Liver (tissue), 9 donors: Measurements from ENCODE around the gene CCDC51. TPM values are rescaled to one million over a fixed set of nuclear protein-coding genes. Genes with fewer than 3 reads are reported as not detected.

Experiments used
- DNase-seq: peaks from one replicate; pipeline ENCODE4 v3.0.0-alpha.2; 2017; ENCODE audit warnings: low spot score
- H3K27ac ChIP-seq, 2 donors: one replicate each; pipeline ENCODE4 v1.7.0; 2013; ENCODE audit warnings: inconsistent platforms in 2 of 2, low read length in 2 of 2, control low read depth in 1 of 2, low read depth in 1 of 2, mild to moderate bottlenecking in 1 of 2
- H3K27me3 ChIP-seq, 4 donors: one replicate each; pipeline versions ENCODE4 v1.6.1 to v1.7.0; 2013; ENCODE audit warnings: low read length in 3 of 4, inconsistent platforms in 1 of 4, mild to moderate bottlenecking in 1 of 4, moderate library complexity in 1 of 4; ENCODE audit not compliant: control insufficient read depth in 4 of 4, insufficient read depth in 4 of 4
- H3K36me3 ChIP-seq, 4 donors: one replicate each; pipeline versions ENCODE4 v1.6.1 to v1.7.0; 2013; ENCODE audit warnings: low read length in 3 of 4, mild to moderate bottlenecking in 3 of 4, low read depth in 1 of 4, moderate library complexity in 1 of 4; ENCODE audit not compliant: control insufficient read depth in 4 of 4, insufficient read depth in 3 of 4
- H3K4me1 ChIP-seq, 4 donors: one replicate each; pipeline versions ENCODE4 v1.6.1 to v1.7.0; 2013; ENCODE audit warnings: low read length in 3 of 4, mild to moderate bottlenecking in 3 of 4, moderate library complexity in 1 of 4; ENCODE audit not compliant: control insufficient read depth in 4 of 4, insufficient read depth in 4 of 4
- H3K4me3 ChIP-seq, 3 donors: one replicate each; pipeline versions ENCODE4 v1.6.1 to v1.7.0; 2013; ENCODE audit warnings: low read length in 3 of 3, control low read depth in 1 of 3, low read depth in 1 of 3, mild to moderate bottlenecking in 1 of 3
- H3K9ac ChIP-seq, 2 donors: one replicate each; pipeline ENCODE4 v1.7.0; 2013; ENCODE audit warnings: low read length in 2 of 2, mild to moderate bottlenecking in 2 of 2, moderate library complexity in 2 of 2, control low read depth in 1 of 2, low read depth in 1 of 2
- H3K9me3 ChIP-seq, 4 donors: one replicate each; pipeline versions ENCODE4 v1.6.1 to v1.7.0; 2013; ENCODE audit warnings: low read length in 3 of 4; ENCODE audit not compliant: control insufficient read depth in 4 of 4
- ATF3 ChIP-seq: IDR thresholded peaks from 2 replicates; pipeline ENCODE4 v1.6.1; 2016; ENCODE audit warnings: antibody characterized with exemption
- EGR1 ChIP-seq, 2 donors: IDR thresholded peaks; 2 replicates each; pipeline ENCODE4 v1.6.1; 2016 to 2018; ENCODE audit warnings: antibody characterized with exemption in 2 of 2, low read depth in 2 of 2
- FOXA1 ChIP-seq: IDR thresholded peaks from 2 replicates; pipeline ENCODE4 v1.6.1; 2016; ENCODE audit warnings: antibody characterized with exemption
- HNF4A ChIP-seq, 2 donors: conservative IDR thresholded peaks; 2 replicates each; pipeline ENCODE4 v1.6.1; 2016; ENCODE audit warnings: antibody characterized with exemption in 2 of 2, mild to moderate bottlenecking in 2 of 2
- HNF4G ChIP-seq: IDR thresholded peaks from 2 replicates; pipeline ENCODE4 v1.6.1; 2016; ENCODE audit warnings: antibody characterized with exemption
- JUND ChIP-seq, 2 donors: IDR thresholded peaks; 2 replicates each; pipeline ENCODE4 v1.6.1; 2016; ENCODE audit warnings: antibody characterized with exemption in 2 of 2
- MAX ChIP-seq: IDR thresholded peaks from 2 replicates; pipeline ENCODE4 v1.6.1; 2016; ENCODE audit warnings: antibody characterized with exemption
- NR2F2 ChIP-seq: IDR thresholded peaks from 2 replicates; pipeline ENCODE4 v1.6.1; 2016; ENCODE audit warnings: antibody characterized with exemption
- RAD21 ChIP-seq, 2 donors: IDR thresholded peaks; 2 replicates each; pipeline ENCODE4 v1.6.1; 2016; ENCODE audit warnings: antibody characterized with exemption in 2 of 2, mild to moderate bottlenecking in 2 of 2
- RXRA ChIP-seq, 2 donors: IDR thresholded peaks; 2 replicates each; pipeline ENCODE4 v1.6.1; 2017 to 2018; ENCODE audit warnings: antibody characterized with exemption in 2 of 2, mild to moderate bottlenecking in 1 of 2
- TAF1 ChIP-seq: conservative IDR thresholded peaks from 2 replicates; pipeline ENCODE4 v1.6.1; 2016; ENCODE audit warnings: antibody characterized with exemption, mild to moderate bottlenecking
- ZBTB33 ChIP-seq: IDR thresholded peaks from 2 replicates; pipeline ENCODE4 v1.6.1; 2016; ENCODE audit warnings: antibody characterized with exemption
- WGBS: extraction: QIAGEN DNeasy Blood & Tissue Kit; methylation state at CpG from one replicate; pipeline ENCODE4 v1.1.7; 2013; 5-methylcytosine and 5-hydroxymethylcytosine counted together
- polyA plus RNA-seq, 2 donors: library from polyadenylated mRNA; stranded (reverse) in 1 of 2; unstranded in 1 of 2; fragments of 200-250 nt in 1 of 2; fragments of >200 nt in 1 of 2; fragmentation: Nextera tagmentation in 1 of 2; extraction: Ambion mirVana in 1 of 2; gene quantifications; one replicate each; pipeline versions ENCODE4 v1.2.1 to v1.2.3, GENCODE V29; 2013 to 2015
- total RNA-seq, 2 donors: library from RNA; depleted of rRNA; stranded (reverse); fragments of >200 nt; gene quantifications; one replicate each; pipeline ENCODE4 v1.2.3, GENCODE V29; 2014
- donor health status: healthy.
- donor health status: healthy.
- donor health status: healthy.
- donor health status: healthy.
- donor health status: healthy.

The CCDC51 gene
- total and polyA plus RNA-seq, 4 donors: 7.9 to 13.7 (median 11.0) TPM

- H3K36me3 ChIP-seq: peaks cover 35 to 98% (median 53%) of the 10 kb centered on the region in 4 donors
- H3K4me3 ChIP-seq: no peak overlapping the region
- H3K4me1 ChIP-seq: no peaks in the 10 kb centered on the region
- H3K9ac ChIP-seq: no peak overlapping the region
- DNase-seq: no peak
- H3K27me3 ChIP-seq: no peaks in the 10 kb centered on the region
- WGBS: 94% methylated on average over 11 of the region's 11 CpGs
- no peak overlapping the region for H3K27ac ChIP-seq
- no peak for TF ChIP-seq TAF1
- no peak for TF ChIP-seq MAX
- no peak for TF ChIP-seq HNF4G
- no peak for TF ChIP-seq ZBTB33
- no peak for TF ChIP-seq NR2F2
- no peak for TF ChIP-seq EGR1 (IDR thresholded peaks at IDR 0.05; ENCODE audit: low read depth in 2 of 2)
- no peak for TF ChIP-seq HNF4A (conservative IDR thresholded peaks at IDR 0.05)
- TF ChIP-seq FOXA1: no peak
- H3K9me3 ChIP-seq: no peaks in the 10 kb centered on the region
These were observed 28.1 kb downstream of the CCDC51 start for GRCh38 chr3:48411606-48412374.

- TF ChIP-seq HNF4A (conservative IDR thresholded peaks at IDR 0.05) (no peak), RXRA (IDR thresholded peaks at IDR 0.05) (no peak), RAD21 (IDR thresholded peaks at IDR 0.05) (no peak), TAF1 (no peak), NR2F2 (no peak), ATF3 (no peak), HNF4G (no peak), ZBTB33 (no peak), JUND (IDR thresholded peaks at IDR 0.05) (no peak)
- 96% methylated on average over 9 of the region's 9 CpGs for WGBS
- DNase-seq: no peak
- H3K9me3 ChIP-seq: no peaks in the 10 kb centered on the region
- H3K9ac ChIP-seq: no peak overlapping the region
- H3K27ac ChIP-seq: no peak overlapping the region
- no peaks in the 10 kb centered on the region for H3K27me3 ChIP-seq
- peaks cover 36 to 98% (median 56%) of the 10 kb centered on the region in 4 donors for H3K36me3 ChIP-seq
- no peak overlapping the region for H3K4me3 ChIP-seq
- no peaks in the 10 kb centered on the region for H3K4me1 ChIP-seq
These were observed 28.8 kb downstream of the CCDC51 start for GRCh38 chr3:48411041-48411588.
